Stimulated activated memory B cell treated with anti-CD40 and anti-IgM and Interleukin-4, amounts not matched to agents 10 μg/mL and 1 μg/mL and 100 μg/mL, for 72 hours (primary cell): Measurements from ENCODE around the gene FYB2.
A peak's percentile ranks its signal among the peaks of the same experiment; 100 is the strongest.
"Not testable (repeated sequence)": the region's sequence is repeated elsewhere in the genome, so short reads cannot be mapped to it uniquely, and the experiment has no call there.

Experiments used
- ATAC-seq: fragments of 150-1000 bp; cut with Tn5 transposase; 2 replicates; pipeline ENCODE4 v1.10.0; 2021
- H3K27ac Mint-ChIP-seq: one replicate; pipeline ENCODE4 v1.8.0; 2022; ENCODE audit warnings: mild to moderate bottlenecking, mixed read lengths
- H3K27me3 Mint-ChIP-seq: one replicate; pipeline ENCODE4 v1.8.0; 2022; ENCODE audit warnings: mixed read lengths
- H3K36me3 Mint-ChIP-seq: one replicate; pipeline ENCODE4 v1.8.0; 2022; ENCODE audit warnings: mixed read lengths
- H3K4me1 Mint-ChIP-seq: one replicate; pipeline ENCODE4 v1.8.0; 2022; ENCODE audit warnings: mixed read lengths
- H3K4me3 Mint-ChIP-seq: one replicate; pipeline ENCODE4 v1.8.0; 2022; ENCODE audit warnings: mild to moderate bottlenecking, moderate library complexity, mixed read lengths
- H3K9me3 Mint-ChIP-seq: one replicate; pipeline ENCODE4 v1.8.0; 2022; ENCODE audit warnings: mixed read lengths

FYB2 gene

DNA sequence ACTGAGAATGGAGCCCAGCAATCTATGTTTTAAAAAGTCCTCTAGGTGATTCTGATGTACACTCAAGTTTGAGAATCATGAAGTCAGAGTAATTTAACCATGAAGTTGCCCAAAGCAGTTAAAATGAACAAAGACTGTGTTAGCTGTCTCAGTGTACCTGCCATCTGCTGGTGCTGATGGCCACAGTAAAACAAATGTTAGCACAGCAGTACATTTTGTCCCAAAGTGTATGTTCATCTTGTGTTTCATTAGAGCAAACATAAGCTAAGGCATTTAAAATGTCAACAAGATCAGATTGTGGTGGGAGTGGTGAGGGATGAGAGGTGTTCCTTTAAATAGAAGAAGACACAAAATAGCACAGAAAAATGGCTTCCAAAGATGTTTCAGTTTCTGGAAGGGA is 31.1 kb downstream of the FYB2 start:
- Mint-ChIP-seq H3K27me3 (peaks cover 43% of the 10 kb centered on the region), H3K9me3 (peaks cover 3% of the 10 kb centered on the region), H3K27ac (no peak overlapping the region), H3K4me3 (no peak overlapping the region), H3K36me3 (no peaks in the 10 kb centered on the region), H3K4me1 (no peaks in the 10 kb centered on the region)
- no peak for ATAC-seq

DNA sequence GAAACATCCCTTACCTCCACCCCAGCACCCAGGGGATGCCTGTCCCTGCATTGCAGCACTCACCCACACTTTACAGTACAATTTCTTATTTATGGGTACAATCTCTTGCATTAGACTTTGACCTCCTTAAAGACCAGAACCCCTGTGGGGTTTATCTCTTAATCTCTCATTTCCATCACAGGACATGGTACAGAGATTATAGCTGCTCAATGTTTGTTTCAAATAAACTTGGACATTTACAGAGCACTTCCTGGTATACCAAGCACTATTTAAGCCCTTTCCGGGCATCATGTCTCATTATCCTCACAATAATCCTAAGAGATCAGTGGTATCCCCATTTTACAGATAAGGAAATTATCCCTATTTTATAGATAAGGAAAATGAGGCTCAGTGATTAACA is 31.9 kb downstream of the FYB2 start:
- Mint-ChIP-seq H3K9me3 (peaks cover 3% of the 10 kb centered on the region), H3K4me3 (no peak overlapping the region), H3K27me3 (peaks cover 45% of the 10 kb centered on the region), H3K36me3 (no peaks in the 10 kb centered on the region), H3K27ac (no peak overlapping the region), H3K4me1 (no peaks in the 10 kb centered on the region)
- no peak for ATAC-seq

DNA sequence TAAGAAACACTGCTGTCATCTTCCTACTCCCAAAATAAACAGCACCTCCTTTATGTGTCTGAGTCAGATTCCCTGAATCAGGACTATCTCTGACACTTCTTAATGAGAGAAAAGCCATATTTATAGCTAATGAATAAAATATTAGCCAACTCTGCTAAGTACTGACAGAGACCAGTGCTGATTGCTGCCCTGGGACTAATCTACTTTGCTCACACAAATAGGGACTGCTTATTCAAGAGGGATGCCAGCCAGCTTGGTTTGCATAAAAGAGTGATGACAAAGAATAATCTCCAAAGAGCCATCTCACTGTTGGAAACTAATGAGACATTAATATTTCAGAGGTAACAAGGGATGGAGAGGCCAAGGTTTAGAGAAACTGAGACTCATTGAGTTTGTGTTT is 36.4 kb downstream of the FYB2 start:
- H3K36me3 Mint-ChIP-seq, result no peaks in the 10 kb centered on the region
- peaks cover 3% of the 10 kb centered on the region for H3K9me3 Mint-ChIP-seq
- ATAC-seq, result no peak
- peaks cover 33% of the 10 kb centered on the region for H3K27me3 Mint-ChIP-seq
- H3K27ac Mint-ChIP-seq, result no peak overlapping the region
- H3K4me1 Mint-ChIP-seq, result no peaks in the 10 kb centered on the region
- H3K4me3 Mint-ChIP-seq, result no peak overlapping the region

DNA sequence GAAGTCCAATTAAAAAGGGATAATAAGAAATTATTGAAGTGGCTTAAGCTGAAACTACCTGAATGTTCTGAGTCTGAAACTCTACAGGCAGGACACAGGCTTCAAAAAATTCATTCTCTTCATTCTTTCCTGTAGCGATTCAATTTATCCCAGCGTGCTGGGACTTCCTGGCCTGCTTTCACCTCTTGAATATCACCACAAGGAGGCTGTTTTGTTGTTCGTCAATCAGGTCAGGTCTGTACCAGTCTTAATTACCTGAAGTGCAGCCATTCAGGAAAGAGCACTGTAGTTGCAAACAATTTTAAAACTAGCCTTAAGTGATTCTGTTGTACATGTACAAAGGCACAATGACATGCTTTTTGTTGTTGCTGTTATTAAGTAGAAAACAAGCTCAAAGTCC is 38.4 kb downstream of the FYB2 start:
- no peaks in the 10 kb centered on the region for H3K4me1 Mint-ChIP-seq
- no peaks in the 10 kb centered on the region for H3K36me3 Mint-ChIP-seq
- ATAC-seq, result no peak
- peaks cover 31% of the 10 kb centered on the region for H3K27me3 Mint-ChIP-seq
- H3K4me3 Mint-ChIP-seq, result no peak overlapping the region
- H3K9me3 Mint-ChIP-seq, result peaks cover 3% of the 10 kb centered on the region
- no peak overlapping the region for H3K27ac Mint-ChIP-seq

DNA sequence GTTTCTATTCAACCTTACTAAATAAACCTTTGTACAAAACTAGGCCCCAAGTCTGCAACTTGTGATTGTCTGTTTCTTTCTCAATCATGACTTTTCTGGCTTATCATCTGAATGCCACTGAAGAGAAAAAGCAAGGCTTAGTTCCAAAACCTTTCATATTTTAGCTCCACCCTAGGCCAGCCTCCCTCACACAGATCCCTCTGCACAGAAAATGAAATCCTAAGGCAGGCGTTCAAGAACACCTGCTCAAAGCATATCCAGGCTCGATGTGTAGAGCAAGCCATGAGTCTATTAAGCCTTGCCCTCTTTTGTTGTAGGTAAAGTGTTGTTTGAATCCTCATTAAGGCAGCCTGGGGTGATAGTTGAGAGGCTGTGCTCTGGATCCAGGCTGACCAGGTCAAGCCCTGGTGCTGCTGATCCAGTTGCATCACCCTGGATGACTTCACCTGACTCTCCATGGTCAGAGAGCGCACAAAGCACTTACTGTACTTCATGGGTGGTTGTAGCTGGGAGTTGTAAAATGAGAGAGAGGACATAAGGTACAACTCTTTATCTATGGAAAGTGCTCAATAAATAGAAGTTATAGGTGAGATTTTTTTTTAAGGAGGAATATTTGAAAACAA is 39.0 kb downstream of the FYB2 start:
- Mint-ChIP-seq H3K27me3 (peaks cover 25% of the 10 kb centered on the region), H3K4me1 (no peaks in the 10 kb centered on the region), H3K9me3 (no peaks in the 10 kb centered on the region), H3K27ac (no peak overlapping the region), H3K4me3 (no peak overlapping the region), H3K36me3 (no peaks in the 10 kb centered on the region)
- ATAC-seq, result no peak

DNA sequence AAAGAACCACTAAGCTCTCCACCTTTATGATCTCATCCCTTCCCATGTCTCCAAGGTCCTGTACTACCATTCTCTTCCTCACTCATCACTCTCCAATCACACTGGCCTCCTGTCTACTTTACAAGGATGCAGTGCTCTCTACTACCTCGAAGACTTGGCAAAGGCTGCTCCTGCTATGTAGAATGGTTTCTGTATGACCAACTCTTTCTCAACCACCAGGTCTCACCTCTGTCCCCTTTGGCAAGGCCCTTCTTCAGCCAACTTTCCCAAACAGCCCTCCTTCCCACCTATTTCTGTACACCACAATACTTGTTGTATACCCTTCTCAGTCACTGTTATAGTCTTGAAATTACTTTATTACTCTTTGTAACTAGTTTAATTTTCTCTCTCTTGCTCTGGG is 41.2 kb downstream of the FYB2 start:
- no peaks in the 10 kb centered on the region for H3K36me3 Mint-ChIP-seq
- H3K9me3 Mint-ChIP-seq, result peaks cover 2% of the 10 kb centered on the region
- no peak overlapping the region for H3K27ac Mint-ChIP-seq
- H3K27me3 Mint-ChIP-seq, result peaks cover 14% of the 10 kb centered on the region
- H3K4me1 Mint-ChIP-seq, result peaks cover 10% of the 10 kb centered on the region
- ATAC-seq, result no peak
- no peak overlapping the region for H3K4me3 Mint-ChIP-seq

DNA sequence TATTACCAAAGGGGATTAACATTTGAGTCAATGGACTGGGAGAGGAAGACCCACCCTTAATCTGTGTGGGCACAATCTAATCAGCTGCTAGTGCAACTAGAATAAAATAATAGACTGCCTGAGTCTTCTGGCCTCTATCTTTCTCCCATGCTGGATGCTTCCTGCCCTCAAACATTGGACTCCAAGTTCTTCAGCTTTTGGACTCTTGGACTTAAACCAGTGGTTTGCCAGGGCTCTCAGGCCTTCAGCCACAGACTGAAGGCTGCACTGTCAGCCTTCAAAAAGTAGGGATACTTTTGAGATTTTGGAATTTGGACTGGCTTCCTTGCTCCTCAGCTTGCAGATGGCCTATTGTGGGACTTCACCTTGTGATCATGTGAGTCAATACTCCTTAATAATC is 44.5 kb downstream of the FYB2 start:
- H3K9me3 Mint-ChIP-seq, H3K4me3 Mint-ChIP-seq, ATAC-seq, H3K36me3 Mint-ChIP-seq, H3K4me1 Mint-ChIP-seq, H3K27me3 Mint-ChIP-seq: not testable (repeated sequence)
- H3K27ac Mint-ChIP-seq, result peak overlapping the region; percentile 69

DNA sequence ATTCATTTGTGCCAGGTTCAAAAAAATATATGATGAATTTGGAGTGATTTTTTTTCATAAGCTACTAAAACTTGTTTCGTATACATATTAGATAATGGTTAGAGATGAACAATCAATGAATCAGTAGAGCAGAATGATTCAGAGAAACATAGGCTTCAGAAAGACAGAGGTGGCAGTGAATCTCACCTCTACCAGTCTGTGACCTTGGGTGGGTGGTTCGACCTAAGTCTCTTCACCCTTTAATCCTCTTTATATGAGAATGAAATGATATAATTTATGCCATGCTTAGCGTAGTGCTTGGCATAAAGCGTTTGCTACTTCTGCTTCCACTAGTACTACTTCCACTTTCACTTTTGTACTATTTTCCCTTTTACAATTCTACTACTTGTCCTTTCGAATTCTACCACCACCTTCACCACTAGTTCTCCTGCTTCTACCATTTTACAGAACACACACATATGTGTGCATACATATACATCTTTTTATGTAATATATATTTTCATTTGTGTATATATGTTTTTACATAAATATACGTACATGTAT is 45.1 kb downstream of the FYB2 start:
- peak; percentile 51 for ATAC-seq
- Mint-ChIP-seq H3K36me3 (no peaks in the 10 kb centered on the region), H3K4me3 (peak overlapping the region; percentile 25), H3K27me3 (peaks cover 14% of the 10 kb centered on the region), H3K9me3 (peaks cover 2% of the 10 kb centered on the region), H3K27ac (peak overlapping the region; percentile 69), H3K4me1 (peaks cover 10% of the 10 kb centered on the region)

DNA sequence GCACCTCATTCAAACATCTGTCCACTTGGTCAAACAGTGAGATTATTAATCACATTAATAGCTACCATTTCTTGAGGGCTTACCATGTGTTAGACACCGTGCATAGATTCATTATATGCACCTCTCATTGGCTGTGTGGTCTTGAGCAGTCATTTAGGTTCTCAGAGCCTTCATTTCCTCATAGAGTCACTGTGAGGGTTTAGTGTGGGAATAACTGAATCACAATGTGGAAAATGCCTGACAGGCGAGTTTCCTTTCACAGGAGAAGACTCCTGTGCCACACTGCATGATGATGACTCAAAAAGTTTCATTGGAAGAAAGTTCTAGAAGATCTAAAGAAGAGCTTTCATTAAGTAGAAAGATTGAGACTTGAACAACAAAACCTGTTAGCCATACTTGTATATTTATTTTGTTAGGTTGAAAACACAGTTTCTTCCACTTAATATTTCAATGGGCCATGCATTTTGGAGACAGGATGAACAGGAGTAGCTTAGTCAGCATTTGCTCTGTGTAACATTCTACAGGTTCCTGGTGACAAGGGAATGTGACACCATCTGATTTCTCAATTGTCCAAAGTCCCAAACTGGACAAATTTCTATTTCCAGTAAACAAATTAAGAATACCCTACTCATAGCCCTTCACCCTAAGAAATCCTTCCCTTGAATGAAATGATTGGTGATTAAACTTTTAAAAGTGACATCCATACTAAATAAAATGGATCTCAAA is 45.7 kb downstream of the FYB2 start:
- H3K9me3 Mint-ChIP-seq, result peaks cover 2% of the 10 kb centered on the region
- H3K4me1 Mint-ChIP-seq, result peaks cover 10% of the 10 kb centered on the region
- peak overlapping the region; percentile 25 for H3K4me3 Mint-ChIP-seq
- no peaks in the 10 kb centered on the region for H3K36me3 Mint-ChIP-seq
- ATAC-seq, result no peak
- H3K27ac Mint-ChIP-seq, result peak overlapping the region; percentile 69
- H3K27me3 Mint-ChIP-seq, result peaks cover 20% of the 10 kb centered on the region

DNA sequence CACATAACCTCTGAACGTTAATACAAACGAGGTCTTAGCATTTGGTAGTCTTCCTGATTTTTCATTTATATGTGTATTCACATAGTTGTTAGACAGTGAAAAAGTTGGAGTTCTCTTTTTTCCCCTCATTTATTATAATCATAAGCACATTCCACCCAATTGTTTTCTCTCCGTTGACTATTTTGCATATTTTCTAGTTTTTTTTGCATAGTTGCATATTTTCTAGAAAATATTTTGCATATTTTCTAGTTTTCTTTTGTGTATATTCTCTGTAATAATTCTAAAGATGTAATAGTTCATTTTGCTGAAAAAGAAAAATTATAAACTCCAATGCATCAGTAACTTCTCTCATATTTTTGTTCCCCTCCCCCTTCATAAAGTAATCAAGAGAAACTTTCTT is 47.5 kb downstream of the FYB2 start:
- Mint-ChIP-seq H3K4me3 (no peak overlapping the region), H3K4me1 (peaks cover 10% of the 10 kb centered on the region)
- ATAC-seq, result no peak

DNA sequence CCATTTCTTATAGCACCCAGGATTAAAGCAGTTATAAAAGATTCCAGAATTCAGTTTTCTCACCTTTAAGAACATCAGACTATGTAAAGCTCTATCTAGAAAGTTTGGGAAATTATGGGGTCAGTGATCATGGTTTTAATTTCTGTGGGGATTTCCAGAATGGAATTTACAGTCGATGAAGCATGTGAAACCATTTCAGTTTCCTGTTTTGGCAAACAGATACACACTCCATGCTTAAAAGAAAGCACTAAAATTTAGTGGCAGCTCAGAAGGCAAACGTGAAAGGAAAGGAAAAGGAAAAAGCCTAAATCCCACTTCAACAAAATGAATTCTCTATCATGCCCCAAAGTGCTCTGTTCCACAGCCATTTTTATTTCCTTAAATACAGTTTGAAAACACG is 60.4 kb downstream of the FYB2 start:
- ATAC-seq, result no peak
- Mint-ChIP-seq H3K27me3 (peaks cover 18% of the 10 kb centered on the region), H3K9me3 (no peaks in the 10 kb centered on the region), H3K27ac (no peak overlapping the region), H3K4me3 (no peak overlapping the region), H3K36me3 (no peaks in the 10 kb centered on the region), H3K4me1 (peaks cover 7% of the 10 kb centered on the region)

More for the DNA sequence above, 47.5 kb downstream of the FYB2 start:
- Mint-ChIP-seq H3K27ac (no peak overlapping the region), H3K36me3 (no peaks in the 10 kb centered on the region), H3K9me3 (peaks cover 2% of the 10 kb centered on the region), H3K27me3 (peaks cover 36% of the 10 kb centered on the region)

DNA sequence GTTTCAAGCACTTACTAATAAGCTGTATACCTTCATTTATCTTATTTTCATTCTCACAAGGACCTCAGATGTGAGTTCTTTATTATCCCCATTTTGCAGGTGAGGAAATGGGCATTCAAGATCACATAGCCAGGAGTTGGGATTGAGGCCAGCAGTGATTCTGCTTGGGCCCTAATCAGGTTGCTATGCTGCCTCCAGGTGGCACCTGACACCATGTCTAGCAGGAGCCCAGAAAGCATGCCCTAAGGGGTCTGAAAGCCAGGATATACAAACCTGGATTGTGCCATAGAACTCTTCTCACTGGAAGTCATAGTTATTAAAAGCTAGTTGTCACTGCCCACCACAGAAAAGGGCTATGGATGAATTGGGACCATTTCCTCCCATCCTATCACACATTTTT is 61.1 kb downstream of the FYB2 start:
- ATAC-seq, result no peak
- Mint-ChIP-seq H3K4me1 (peaks cover 7% of the 10 kb centered on the region), H3K36me3 (no peaks in the 10 kb centered on the region), H3K9me3 (no peaks in the 10 kb centered on the region), H3K27me3 (peaks cover 20% of the 10 kb centered on the region), H3K27ac (no peak overlapping the region), H3K4me3 (no peak overlapping the region)

DNA sequence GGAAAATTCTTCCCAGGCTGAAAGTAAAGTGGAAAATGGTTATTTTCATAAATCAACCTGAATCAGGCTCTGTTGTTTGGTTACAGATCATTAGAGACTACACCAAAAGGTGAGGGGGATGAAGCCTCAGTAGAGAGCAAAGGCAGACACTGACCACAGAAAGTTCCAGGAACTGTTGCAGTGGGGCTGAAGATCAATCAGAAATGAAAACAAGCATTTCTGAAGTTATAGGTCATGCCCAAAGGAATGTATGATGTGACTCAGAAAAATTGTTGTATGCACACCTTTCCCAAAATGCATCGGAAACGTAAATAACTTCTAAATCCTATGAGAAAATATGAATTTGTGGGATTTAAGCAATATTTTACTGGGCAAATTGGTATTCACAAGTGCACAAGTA is 63.3 kb downstream of the FYB2 start:
- ATAC-seq, result no peak
- Mint-ChIP-seq H3K4me1 (peaks cover 7% of the 10 kb centered on the region), H3K27me3 (peaks cover 30% of the 10 kb centered on the region)

DNA sequence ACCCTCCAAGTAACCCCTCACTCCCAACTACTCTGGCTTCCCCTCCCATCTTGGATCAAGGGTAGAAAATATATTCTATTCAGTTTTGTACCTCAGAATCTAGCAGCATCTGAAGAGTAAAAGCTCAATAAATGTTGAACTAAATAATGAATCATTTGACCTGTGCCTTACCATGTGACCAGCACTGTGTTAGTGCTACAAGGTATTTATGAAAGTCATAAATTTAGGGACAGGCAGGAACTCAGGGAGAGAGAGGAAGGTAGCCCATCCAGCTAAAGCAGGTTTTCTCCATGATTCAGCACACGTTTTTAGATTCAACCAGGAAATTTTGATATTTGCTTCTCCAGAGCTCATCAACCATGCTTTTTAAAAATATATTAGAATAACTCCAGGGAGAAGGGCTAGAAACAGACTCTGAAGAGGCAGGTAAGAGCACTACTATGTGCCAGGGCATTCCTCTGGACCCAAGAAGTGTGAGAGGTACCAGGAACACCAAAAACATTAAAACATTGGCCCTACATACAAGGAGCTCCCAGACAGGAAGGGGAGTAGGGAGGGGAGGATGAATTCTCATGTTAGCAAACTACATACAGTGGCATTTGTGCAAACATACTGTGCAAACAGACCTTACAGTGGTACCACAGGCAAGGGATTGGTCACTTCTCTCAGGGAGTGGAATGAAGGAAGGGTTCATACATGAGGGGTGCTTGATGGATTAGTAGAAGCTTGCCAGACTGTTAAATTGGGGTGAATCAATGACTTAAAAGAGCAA is 64.3 kb downstream of the FYB2 start:
- Mint-ChIP-seq H3K4me3 (no peak overlapping the region), H3K27me3 (peaks cover 30% of the 10 kb centered on the region), H3K36me3 (no peaks in the 10 kb centered on the region), H3K4me1 (peaks cover 7% of the 10 kb centered on the region), H3K27ac (no peak overlapping the region), H3K9me3 (no peaks in the 10 kb centered on the region)
- no peak for ATAC-seq

More for the DNA sequence above, 63.3 kb downstream of the FYB2 start:
- Mint-ChIP-seq H3K36me3 (no peaks in the 10 kb centered on the region), H3K4me3 (no peak overlapping the region), H3K9me3 (no peaks in the 10 kb centered on the region), H3K27ac (no peak overlapping the region)

DNA sequence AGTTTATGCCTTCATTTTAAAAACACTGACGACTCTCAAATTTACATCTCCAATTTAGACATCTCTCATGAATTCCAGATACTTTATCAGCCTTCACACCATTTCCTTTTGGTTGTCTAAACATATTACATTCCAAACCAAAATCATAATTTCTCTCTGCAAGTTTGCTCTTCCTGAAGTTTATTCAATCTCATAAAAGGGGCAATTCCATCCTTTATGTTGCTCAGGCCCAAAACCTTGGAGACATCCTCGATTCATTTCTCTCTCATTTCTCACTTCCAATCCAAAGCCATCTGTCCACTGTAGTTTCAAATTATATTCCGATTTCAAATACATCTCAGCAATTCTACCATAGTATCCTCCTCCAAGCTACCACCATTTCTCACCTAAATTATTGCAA is 74.0 kb downstream of the FYB2 start:
- Mint-ChIP-seq H3K9me3 (no peaks in the 10 kb centered on the region), H3K4me1 (no peaks in the 10 kb centered on the region), H3K36me3 (no peaks in the 10 kb centered on the region), H3K4me3 (no peak overlapping the region), H3K27me3 (no peaks in the 10 kb centered on the region), H3K27ac (no peak overlapping the region)
- no peak for ATAC-seq
